Activated CD4-positive, alpha-beta T cell treated with anti-CD3 and anti-CD28 coated beads, Interleukin-2, amount 50 U/mL, for 48 hours (primary cell): ENCODE data around the gene NR2F2.
"Not testable (repeated sequence)": the region's sequence is repeated elsewhere in the genome, so short reads cannot be mapped to it uniquely, and the experiment has no call there.

Source experiments
- DNase-seq, 2 experiments: peaks; one replicate each; pipeline ENCODE4 v3.0.0-alpha.2; 2020

The NR2F2 gene

DNA sequence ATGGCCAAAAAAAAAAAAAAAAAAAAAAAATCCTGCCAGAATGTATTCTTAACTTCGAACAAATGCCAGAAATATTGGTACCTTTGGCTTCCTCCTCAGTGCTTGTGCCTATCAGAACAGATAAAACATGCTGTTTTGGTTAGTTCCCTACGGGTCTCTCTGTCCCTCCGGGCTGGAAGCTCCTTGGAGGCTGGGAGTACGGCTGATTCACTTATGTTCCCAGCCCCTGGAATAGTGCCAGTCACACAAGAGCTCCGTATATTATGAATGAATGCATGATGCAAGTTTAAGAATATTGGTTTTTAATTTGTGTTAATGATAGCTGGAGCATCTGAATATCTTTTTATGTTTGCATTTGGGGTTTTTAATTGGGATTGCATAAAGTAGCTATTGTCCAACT is 44.0 kb downstream of the NR2F2 start:
- DNase-seq: no peak

GRCh38 chr15:96379592-96379991 is 49.1 kb downstream of the NR2F2 start:
- not testable (repeated sequence) for DNase-seq

DNA sequence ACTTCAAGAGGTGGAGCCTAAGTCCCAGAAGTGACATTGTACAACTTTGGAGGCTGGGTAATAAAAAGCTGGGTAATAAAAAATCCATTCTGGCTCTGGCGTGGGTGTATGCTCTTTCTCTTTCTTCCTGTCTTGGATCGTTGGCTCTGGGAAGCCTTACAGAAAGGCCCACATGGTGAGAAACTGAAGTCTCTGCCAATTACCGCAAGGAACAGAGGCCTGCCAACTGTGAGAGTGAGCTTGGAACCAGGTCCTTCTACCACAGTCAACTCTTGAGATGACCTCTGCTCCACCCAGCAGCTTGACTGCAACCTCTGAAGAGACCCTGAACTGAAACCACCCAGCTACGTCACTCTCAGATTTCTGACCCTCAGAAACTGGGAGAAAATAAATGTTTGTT is 51.0 kb downstream of the NR2F2 start:
- DNase-seq: no peak

DNA sequence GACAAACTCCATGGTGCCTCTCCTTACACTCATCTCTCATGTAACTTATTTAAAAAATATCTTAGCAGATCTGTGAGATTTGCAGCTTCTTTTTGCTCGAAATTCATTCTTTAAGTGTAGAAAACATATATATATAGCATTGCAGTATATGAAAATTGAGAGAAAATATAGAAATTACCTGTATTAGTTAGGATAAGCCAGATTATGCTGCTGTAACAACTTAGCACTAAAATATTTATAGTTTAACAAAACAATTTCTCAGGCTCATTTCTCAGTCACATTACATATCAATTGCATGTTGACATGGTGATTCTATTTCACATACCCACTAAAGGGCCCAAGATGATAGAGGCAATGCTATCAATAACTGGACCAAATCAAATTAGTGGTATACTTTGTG is 54.7 kb downstream of the NR2F2 start:
- no peak for DNase-seq

GRCh38 chr15:96388673-96389072 is 58.2 kb downstream of the NR2F2 start:
- DNase-seq: no peak
